ENCODE results near the gene DHFR2.
"Not testable (repeated sequence)": the region's sequence is repeated elsewhere in the genome, so short reads cannot be mapped to it uniquely, and the experiment has no call there.

The DHFR2 gene

DNA sequence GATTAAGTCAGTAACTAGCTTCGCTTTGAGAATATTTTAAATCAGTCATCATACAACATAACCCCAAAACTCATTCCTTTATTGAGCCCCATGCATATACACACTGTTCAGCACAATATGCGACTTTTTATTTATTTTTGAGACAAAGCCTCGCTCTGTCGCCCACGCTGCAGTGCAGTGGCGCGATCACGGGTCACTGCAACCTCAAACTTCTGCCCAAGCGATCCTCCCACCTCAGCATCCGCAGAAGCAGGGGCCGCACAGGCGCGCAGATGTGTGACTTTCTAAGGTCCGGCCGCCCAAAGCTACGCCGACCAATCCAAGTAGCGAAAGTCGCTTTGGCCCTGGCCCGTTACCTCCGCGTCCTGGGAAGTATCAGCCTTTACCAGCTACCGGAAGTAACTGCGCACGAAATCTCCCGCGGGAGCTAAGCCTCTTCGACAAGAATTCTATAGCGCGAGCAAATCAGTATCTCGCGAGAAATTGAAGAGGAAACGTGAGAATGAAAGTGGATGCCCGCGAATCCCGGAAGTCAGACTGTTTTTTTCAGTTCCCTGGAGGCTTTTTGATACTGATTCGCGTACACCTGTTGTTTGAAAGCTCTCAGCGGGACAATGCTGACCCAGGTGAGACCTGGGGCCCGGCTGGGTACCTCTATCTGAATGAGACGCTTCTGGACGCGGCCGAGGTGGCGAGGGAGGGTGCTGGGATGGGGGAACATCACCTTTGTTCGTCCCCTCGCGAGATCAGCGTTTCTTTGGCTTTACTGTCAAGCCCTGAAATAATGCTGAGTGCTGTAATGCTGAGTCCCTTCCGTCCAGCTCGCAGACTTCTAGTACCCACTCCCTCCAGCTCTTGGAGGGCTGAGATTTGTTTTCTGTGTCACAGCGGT is at the start of gene DHFR2, which contains the start of gene NSUN3:
Gene DHFR2, minus strand, starts transcription at position 404 of the 892 bp plus-strand sequence. CDS start 1,405 bp downstream, outside the sequence.
Gene NSUN3, plus strand, starts transcription at position 549 of the 892 bp plus-strand sequence. Its CDS starts 66 bp downstream, at position 615.
- DNase-seq, result peak; percentile 78

GRCh38 chr3:94110854-94111253 is 48.1 kb upstream of the DHFR2 start:
- no peak for DNase-seq

GRCh38 chr3:94110232-94110631 is 47.5 kb upstream of the DHFR2 start:
- DNase-seq, result not testable (repeated sequence)

GRCh38 chr3:94106268-94106667 is 43.6 kb upstream of the DHFR2 start:
- no peak for DNase-seq

DNA sequence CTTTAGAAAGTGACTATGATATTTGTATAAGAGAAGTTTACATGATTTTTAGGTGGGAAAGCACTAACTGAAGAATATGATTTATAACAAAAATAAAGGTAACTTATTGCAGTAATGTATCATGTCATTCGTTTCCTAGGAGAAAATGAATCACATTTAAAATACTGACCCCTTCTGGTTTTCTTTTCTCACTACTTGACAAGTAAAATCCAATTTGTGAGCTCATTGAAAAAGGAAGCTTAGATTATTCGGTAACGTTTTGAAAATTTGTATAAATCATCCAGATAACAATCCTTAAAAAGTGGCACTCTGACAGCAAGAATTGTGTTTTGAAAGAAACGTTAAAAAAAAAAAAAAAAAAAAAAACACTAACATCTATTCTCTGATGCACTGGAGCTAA is 39.1 kb upstream of the DHFR2 start:
- no peak for DNase-seq

DNA sequence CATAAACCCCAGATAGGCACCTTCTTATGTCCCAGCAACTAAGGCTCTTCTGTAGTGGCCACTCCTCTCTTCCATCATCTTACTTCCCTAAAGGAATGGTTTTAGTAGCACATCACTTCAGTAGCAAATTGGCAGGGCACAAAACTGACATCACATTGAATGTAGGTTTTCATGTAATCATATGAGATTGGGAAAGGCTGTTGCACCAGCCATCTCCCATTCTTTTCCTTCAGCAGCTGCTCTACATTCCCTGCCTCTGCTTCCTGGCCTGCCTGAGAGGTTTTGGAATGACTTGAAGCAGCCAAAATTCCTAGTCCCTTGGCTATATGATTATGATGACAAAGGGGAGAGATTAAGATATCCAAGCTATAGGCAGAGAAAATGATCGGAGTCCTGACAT is 36.6 kb upstream of the DHFR2 start:
- DNase-seq, result no peak

DNA sequence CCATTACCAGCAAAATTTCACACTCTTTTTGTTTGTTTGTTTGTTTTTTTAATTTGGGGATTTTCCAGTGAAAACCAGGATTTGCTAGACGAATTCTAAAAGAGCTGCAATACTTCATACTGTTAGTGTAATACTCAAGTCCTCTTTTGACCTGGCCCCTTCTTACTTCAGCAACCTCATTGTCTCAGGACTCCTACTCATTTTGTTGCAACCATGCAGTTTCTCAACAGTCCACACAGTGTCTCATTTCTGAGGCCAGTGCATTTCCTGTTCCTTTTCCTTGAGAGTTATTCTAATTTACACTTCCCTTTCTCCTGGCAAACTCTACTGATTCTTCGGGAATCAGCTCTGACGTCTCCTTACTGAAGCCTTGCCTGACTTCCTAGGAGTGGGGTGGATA is 35.7 kb upstream of the DHFR2 start:
- no peak for DNase-seq

DNA sequence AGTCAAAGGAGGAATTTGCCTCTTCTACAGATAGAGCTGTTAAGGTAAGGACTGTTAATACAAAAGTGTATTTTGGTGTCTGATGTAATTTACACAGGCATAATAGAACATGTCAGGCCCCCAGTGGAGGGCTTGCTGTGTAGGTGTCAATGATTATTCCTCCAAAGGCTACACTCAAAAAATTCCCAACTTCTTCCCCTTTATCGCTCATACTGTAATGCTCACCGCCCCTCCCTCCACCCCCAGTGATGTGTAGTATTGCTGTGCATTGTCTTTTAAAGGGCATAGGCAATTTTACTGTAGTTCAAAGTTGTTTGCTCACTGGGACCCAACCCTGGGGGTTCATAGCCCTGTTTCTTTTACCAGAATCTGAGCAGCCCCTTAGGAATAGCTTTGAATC is 32.4 kb upstream of the DHFR2 start:
- DNase-seq, result no peak

- DNase-seq, result no peak
Observed at GRCh38 chr3:94093151-94093550, 30.4 kb upstream of the DHFR2 start.

DNA sequence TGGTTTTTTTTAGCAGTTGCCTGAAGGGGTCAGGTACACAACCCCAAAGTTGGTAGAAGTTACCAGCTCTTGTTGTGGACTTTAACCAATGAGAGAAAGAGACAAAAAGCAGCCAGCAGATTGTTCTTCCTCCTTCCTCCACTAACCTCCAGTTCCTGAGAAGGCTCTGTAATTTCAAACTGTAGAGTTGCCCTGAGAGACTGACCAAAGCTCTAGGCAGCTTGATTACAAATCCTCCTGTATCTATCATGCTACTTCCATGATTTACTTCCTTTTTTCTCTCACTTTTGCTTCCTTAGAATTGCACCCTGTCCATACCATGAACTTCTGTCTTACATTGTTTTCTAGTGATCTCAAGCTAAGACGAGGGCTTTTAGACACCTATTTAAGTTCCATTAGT is 29.4 kb upstream of the DHFR2 start:
- no peak for DNase-seq

DNA sequence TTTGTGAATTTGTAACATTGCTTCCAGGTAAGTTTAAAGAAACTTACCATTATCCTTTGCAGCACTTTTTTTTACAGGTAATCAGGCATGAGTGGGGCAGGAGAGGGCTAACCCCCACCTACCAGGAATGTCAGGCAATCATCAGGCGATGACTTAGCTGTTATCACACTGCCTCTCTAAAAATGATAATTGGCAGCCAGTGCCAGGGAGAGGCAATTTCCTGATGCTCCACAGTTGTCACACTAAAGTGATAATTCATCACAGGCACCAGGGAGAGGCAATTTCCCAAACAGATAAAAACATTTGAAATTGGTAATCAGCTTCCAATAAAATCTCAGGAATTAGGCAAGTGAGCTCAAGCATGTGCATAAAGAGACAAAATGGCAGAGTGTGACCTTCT is 26.4 kb upstream of the DHFR2 start:
- no peak for DNase-seq

GRCh38 chr3:94083261-94083660 is 20.5 kb upstream of the DHFR2 start:
- no peak for DNase-seq

DNA sequence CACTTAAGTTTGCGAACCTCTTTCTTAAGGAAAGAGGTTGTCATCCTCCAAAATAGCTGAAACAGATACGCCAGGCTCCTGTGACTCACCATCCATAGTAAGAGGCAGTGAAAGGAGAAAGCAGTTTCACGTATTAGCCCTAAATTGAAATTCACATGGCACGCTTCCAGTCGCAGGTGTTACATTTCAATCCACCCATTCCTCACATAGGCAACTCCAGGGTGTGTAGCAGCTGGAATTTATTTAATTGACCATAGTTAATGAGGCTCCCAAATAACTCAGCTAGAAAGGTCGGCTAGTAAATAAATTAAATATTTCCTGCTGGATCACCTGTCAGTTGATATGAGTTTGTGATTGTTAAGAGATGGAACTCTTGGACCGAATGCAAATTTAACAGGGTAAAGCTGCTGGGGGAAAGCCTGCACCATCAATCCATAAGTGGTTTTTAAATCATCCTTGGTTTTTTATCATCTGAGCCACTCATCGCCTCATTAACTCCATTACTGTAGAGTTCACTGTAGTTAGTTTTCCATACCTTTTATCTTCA is 19.7 kb upstream of the DHFR2 start:
- DNase-seq, result no peak

DNA sequence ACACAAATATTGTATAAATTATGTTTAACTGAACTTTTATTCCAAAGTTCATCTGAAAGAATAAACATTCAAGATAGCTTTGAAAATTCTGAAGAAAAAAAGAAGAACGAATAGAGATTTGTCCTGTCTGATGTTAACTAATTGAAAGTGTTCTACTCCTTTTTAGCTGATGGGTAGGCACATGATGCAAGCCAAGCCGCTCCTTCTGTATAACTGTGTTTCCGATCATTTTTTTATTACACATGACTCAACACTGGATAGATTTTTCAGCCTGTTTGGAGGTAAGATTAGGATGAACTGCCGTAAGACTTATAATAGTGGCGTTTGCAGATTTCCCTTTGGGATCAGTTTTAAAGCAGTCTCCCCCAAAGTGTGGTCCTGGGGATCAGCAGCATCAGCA is 19.2 kb upstream of the DHFR2 start:
- DNase-seq, result no peak

DNA sequence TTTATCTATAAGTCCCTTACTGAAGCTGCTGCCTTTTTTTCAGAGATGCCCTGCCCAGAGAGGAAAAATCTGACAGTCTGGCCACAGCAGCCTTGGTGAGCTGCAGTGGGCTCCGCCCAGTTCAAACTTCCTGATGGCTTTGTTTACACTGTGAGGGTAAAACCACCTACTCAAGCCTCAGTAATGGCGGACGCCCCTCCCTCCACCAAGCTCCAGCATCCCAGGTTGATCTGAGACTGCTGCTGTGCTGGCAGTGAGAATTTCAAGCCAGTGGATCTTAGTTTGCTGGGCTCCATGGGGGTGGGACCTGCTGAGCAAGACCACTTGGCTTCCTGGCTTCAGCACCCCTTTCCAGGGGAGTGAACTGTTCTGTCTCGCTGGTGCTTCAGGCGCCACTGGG is 17.8 kb upstream of the DHFR2 start:
- not testable (repeated sequence) for DNase-seq

DNA sequence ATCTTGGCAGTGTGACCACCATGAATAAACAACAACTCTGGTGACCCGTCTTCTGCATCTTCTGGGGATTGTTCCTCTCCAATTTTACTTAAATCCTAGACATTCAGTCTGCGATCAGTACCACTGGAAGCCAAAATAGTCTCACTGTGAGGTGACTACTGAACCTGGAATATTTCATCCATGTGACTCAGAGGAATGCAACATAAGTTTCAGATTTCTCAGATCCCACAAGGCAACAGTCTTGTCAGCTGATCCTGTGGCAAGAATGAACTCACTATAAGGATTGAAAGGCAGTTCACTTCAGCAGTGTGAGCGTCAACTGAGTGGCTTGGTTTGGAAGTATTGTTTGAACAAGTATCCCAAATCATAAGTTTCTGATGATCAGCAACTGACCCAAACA is 13.3 kb upstream of the DHFR2 start:
- DNase-seq, result no peak

DNA sequence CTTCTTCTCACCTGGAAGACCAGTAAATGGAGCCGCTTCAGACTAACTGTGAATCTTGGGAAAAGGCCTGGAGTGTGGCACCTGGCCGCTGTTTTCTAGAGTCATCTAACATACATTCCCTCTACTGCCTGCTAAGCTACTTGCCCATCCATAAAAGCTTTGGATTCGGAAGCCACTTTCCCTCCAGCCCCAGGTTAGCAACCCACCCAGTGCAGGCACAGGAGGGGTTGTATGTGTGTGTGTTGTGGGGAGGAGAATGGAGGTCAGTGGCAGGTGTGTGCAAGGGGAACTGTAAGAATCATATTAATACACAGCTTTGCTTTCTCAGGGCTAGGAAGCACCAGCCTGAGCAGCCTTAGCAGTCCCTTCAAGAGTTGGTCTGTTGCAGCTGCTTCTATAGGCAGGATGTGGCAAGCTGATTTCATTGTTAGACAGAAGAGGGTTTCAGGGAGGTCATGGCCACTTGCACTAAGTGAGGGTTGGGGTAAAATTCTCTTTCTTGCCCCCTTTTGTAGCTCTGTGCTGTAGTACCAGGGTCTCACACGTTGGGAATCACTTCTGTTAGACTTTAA is 9.1 kb upstream of the DHFR2 start:
- no peak for DNase-seq

DNA sequence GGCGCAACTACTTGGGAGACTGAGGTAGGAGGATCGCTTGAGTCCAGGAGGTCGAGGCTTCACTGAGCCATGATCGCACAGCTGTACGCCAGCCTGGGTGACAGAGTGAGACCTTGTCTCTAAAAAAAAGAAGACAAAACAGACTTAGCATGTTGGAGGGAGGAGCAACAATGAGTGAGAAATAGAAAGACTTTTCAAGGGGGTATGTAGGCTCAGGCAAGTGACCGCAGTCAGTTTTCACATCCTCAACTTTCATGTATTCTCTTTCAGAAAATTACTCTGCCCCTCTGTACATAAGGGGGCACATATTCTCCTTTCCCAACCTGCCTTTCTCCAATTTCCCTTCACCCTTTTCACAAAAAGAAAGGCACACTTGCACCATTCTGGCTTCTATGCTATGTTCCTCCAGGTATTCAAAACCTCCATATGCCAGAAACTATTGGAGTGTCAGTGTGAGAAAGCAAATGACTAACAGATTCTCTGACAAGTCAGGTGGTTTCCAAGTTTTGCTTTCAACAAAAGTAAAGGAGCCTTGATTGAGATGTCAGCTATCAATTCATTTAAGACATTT is 7.7 kb upstream of the DHFR2 start:
- no peak for DNase-seq

DNA sequence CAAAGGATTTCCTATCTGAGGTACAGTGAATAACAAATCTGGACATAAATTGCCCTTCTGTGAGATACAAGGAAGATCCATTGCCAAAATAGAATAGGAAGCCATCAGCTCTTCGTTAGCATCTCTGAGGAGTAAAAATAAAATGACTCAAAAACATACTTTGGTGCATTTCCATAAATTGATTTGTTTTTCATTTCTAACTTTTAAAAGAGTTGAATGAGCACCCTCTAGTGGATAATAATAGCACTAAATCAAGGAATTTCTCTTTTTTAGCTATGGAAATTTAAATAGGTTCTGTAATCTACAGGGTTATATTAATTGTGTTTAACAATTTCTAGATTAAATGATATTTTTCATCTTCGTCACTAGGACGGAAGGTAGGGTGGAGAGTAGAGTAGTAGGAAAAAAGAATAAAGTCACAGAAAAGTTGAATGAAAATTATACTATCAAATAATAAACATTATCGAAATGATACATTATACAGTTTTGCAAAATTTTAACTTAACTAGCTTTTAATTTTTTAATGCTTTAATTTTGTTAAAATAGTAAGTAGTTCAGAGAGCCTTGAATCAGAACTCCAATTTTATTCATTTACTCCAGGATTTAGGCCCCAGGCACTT is 6.6 kb upstream of the DHFR2 start:
- DNase-seq, result no peak

DNA sequence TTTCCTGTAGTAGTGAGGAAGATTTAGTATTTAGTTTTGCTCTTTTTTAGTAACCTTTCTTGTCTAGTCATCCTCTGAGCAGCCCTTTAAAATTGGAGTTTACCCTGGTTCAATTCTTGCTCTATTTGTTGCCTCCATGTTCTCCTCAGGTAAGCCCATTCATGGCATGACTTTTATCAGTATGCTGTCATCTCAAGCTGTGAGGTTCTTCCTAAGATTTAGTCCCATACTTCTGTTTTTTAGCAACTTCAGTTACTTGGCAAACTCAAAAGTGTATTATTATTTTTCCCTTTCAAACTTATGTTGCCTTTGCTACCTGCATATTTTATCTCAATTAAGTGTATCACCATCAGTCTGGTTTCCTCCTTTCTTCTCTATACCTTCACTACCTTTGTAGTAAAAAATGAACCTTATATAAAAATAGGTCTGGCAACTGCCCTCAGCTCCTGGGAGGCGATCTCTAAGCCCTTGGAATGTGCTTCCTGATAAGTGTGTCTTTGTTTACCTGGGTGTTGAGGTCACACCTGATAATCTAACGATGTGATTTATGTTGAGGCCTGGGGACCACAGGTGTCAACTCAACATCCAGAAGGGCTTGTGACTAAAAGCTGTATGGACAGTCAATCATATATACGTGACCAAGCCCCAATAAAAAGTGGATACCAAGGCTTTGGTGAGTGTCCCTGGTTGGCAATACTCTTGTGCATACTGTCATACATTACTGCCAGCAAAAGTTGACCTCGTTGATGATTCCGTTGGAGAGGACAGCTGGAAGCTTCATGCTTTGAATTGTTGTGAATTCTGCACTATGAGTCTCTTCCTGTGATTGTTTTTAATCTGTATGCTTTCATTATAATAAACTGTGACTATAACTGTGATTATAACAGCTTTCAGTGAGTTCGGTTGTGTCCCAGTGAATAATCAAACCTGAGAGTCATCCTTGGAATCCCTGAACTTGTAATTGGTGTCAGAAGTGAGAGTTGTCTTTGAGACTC is 4.1 kb upstream of the DHFR2 start:
- DNase-seq, result no peak

GRCh38 chr3:94065819-94066480 is 3.2 kb upstream of the DHFR2 start:
- DNase-seq, result no peak
